Hepatic stellate cell (primary cell): Measurements from ENCODE around the gene QARS1.

Source experiments
- DNase-seq: peaks from one replicate; pipeline ENCODE4 v3.0.0; 2011; ENCODE audit warnings: low spot score

Gene QARS1

DNA sequence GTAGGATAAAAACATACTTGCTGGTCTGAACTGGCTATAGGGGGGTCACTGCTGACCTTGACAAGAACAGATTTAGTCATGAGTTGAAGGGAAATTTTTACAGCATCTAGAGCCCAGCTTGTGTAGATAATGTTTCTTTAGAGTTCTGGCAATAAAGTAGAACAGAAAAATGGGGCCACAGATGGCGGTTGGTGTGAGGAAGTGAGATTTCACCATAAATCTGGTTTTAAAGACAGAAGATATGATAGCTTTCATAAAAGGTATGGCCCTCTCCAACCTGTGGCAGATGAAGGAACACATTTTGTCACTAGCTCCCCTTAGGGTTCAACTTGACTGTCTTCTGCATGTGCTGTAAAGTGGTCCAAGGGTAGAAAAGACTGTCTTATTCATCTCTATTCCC is 51.0 kb downstream of the QARS1 start:
- DNase-seq: no peak
